ENCODE data around the gene PDZRN3.

Gene PDZRN3

GRCh38 chr3:73664389-73664788, 39.6 kb upstream of the PDZRN3 start:
- H3K4me3 ChIP-seq (ENCODE audit: control insufficient read depth, low read depth, low read length), result no peak overlapping the region
- DNase-seq (ENCODE audit: low read depth), result no peak
- no peak for TF ChIP-seq CTCF (IDR thresholded peaks at IDR 0.05; ENCODE audit: control insufficient read depth, insufficient read depth, low read depth, low read length, missing control alignments)

GRCh38 chr3:73663495-73663894, 38.8 kb upstream of the PDZRN3 start:
- no peak overlapping the region for H3K4me3 ChIP-seq (ENCODE audit: control insufficient read depth, low read depth, low read length)
- TF ChIP-seq CTCF (IDR thresholded peaks at IDR 0.05; ENCODE audit: control insufficient read depth, insufficient read depth, low read depth, low read length, missing control alignments), result no peak
- no peak for DNase-seq (ENCODE audit: low read depth)

GRCh38 chr3:73661265-73661664, 36.5 kb upstream of the PDZRN3 start:
- no peak overlapping the region for H3K4me3 ChIP-seq (ENCODE audit: control insufficient read depth, low read depth, low read length)
- TF ChIP-seq CTCF (IDR thresholded peaks at IDR 0.05; ENCODE audit: control insufficient read depth, insufficient read depth, low read depth, low read length, missing control alignments), result no peak
- no peak for DNase-seq (ENCODE audit: low read depth)

GRCh38 chr3:73658227-73658626, 33.5 kb upstream of the PDZRN3 start:
- no peak for DNase-seq (ENCODE audit: low read depth)
- H3K4me3 ChIP-seq (ENCODE audit: control insufficient read depth, low read depth, low read length), result no peak overlapping the region
- TF ChIP-seq CTCF (IDR thresholded peaks at IDR 0.05; ENCODE audit: control insufficient read depth, insufficient read depth, low read depth, low read length, missing control alignments), result no peak

- H3K4me3 ChIP-seq (ENCODE audit: control insufficient read depth, low read depth, low read length), result no peak overlapping the region
- TF ChIP-seq CTCF (IDR thresholded peaks at IDR 0.05; ENCODE audit: control insufficient read depth, insufficient read depth, low read depth, low read length, missing control alignments), result no peak
- DNase-seq (ENCODE audit: low read depth), result no peak
Measured at GRCh38 chr3:73657186-73657585, 32.4 kb upstream of the PDZRN3 start.

- H3K4me3 ChIP-seq (ENCODE audit: control insufficient read depth, low read depth, low read length), result no peak overlapping the region
- no peak for TF ChIP-seq CTCF (IDR thresholded peaks at IDR 0.05; ENCODE audit: control insufficient read depth, insufficient read depth, low read depth, low read length, missing control alignments)
- no peak for DNase-seq (ENCODE audit: low read depth)
Measured at GRCh38 chr3:73656241-73656890, 31.6 kb upstream of the PDZRN3 start.

- TF ChIP-seq CTCF (IDR thresholded peaks at IDR 0.05; ENCODE audit: control insufficient read depth, insufficient read depth, low read depth, low read length, missing control alignments), result no peak
- no peak overlapping the region for H3K4me3 ChIP-seq (ENCODE audit: control insufficient read depth, low read depth, low read length)
- DNase-seq (ENCODE audit: low read depth), result no peak
Measured at GRCh38 chr3:73655197-73655596, 30.5 kb upstream of the PDZRN3 start.
